VCaP (cell line): Measurements from ENCODE around the gene CLDND1.

Source experiments
- H3K27ac ChIP-seq: fragments of 450-650 bp; 2 replicates; pipeline ENCODE4 v1.5.1; 2017
- TF ChIP-seq, protein P1 (sequence below): fragments of 450-650 bp; conservative IDR thresholded peaks from 2 replicates; pipeline ENCODE4 v1.5.1; 2017; ENCODE audit warnings: mild to moderate bottlenecking, moderate library complexity

CLDND1 gene

DNA sequence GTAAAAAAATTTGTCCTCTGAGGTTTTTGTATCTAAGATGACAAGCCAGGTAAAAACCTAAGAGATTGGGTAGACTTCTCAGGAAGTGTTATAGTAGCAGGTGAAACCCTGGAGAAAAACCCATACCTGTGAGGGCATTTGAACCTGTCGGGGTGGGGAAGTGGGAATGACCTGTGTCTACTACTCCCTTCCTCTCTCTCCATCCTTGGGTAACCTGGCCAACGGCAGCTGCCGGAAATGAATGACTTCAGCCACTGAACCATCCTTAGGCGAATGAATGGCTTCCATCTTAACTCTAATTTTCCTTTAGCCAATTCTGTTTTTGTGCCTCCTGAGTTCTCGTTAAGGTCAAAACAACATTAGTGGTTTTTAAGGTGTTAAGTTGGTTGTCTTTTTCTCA is 25.8 kb upstream of the CLDND1 start:
- H3K27ac ChIP-seq: no peak overlapping the region

GRCh38 chr3:98545940-98546339 is 23.2 kb upstream of the CLDND1 start:
- H3K27ac ChIP-seq: no peak overlapping the region
- TF ChIP-seq, protein P1, sequence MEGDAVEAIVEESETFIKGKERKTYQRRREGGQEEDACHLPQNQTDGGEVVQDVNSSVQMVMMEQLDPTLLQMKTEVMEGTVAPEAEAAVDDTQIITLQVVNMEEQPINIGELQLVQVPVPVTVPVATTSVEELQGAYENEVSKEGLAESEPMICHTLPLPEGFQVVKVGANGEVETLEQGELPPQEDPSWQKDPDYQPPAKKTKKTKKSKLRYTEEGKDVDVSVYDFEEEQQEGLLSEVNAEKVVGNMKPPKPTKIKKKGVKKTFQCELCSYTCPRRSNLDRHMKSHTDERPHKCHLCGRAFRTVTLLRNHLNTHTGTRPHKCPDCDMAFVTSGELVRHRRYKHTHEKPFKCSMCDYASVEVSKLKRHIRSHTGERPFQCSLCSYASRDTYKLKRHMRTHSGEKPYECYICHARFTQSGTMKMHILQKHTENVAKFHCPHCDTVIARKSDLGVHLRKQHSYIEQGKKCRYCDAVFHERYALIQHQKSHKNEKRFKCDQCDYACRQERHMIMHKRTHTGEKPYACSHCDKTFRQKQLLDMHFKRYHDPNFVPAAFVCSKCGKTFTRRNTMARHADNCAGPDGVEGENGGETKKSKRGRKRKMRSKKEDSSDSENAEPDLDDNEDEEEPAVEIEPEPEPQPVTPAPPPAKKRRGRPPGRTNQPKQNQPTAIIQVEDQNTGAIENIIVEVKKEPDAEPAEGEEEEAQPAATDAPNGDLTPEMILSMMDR: no peak

More for the DNA sequence above, 25.8 kb upstream of the CLDND1 start:
- TF ChIP-seq, protein P1: no peak

GRCh38 chr3:98542623-98543022 is 19.9 kb upstream of the CLDND1 start:
- TF ChIP-seq, protein P1: no peak
- H3K27ac ChIP-seq: no peak overlapping the region

DNA sequence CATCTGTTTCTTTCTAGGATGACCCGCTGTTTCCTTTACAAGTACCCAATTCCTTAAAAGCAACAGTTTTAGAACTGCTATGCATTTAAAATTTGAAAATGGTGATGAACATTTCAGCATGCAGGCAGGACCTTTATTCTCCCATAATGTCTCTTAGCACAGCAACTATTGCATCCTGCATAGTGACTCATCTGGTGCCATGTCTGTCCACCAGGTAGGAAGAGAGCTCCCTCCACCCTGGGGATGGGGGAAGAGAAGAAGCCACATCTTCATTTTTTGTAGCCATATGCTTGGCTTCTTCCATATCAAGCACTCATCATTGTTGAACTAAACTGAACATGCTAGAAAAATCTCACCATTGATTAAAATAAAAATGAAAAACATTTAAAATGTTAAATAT is 19.0 kb upstream of the CLDND1 start:
- H3K27ac ChIP-seq: no peak overlapping the region
- TF ChIP-seq, protein P1: no peak

DNA sequence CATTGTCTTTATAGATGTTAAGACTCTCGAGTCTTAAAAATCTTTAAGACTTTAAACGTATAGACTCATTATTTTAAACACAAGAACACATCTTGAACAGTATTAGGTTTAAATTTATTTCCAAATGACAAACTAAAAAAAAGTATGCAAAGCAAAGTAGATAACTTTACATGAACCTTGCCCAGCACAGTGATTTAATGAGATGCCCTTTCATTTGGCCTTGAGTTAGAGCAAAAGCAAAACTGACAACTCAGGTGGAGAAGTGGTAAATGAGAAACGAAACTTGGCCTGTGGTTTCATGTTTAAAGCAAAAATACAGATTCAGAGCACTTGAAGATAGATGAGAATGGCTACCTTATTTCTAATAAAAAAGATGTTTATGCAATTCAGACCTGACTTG is 17.6 kb upstream of the CLDND1 start:
- H3K27ac ChIP-seq: no peak overlapping the region
- TF ChIP-seq, protein P1: no peak

DNA sequence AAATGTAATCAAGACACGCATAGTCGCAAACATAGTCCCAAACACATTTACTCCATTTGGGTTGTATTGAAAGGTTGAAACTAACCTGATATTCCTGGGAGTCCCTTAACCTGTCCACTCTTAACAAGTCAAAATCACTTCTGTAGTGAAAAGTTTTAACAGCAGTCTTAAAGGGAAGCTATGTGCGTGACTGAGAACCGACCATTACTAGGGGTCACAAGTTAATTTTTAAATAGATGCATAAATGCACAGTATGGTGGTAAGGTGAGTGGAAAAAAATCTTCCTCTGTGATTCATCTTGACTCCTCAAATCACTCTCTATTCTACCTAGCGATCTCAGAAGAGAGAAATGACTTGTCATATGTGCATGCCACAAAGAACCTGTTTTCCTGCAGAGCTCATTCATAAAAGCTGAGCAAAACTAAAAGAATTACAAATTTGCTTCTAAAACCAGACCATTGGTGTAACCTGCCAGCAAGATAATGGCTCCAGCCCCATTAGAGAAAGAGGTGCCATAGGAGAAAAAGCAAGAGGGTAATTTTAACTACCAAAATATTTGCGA is 13.8 kb upstream of the CLDND1 start:
- TF ChIP-seq, protein P1: no peak
- H3K27ac ChIP-seq: no peak overlapping the region

GRCh38 chr3:98534734-98535133 is 12.0 kb upstream of the CLDND1 start:
- TF ChIP-seq, protein P1: no peak
- no peak overlapping the region for H3K27ac ChIP-seq
